Spleen (tissue), 11 donors: ENCODE data around the gene RIPPLY1. TPM values are rescaled to one million over a fixed set of nuclear protein-coding genes. Genes with fewer than 3 reads are reported as not detected.

Experiments used
- DNase-seq: peaks from one replicate; pipeline ENCODE4 v3.0.0-alpha.2; 2020
- H3K27ac ChIP-seq, 8 donors: fragments of 200-600 bp; sonication (generic) in 7 of 8; 1 replicate in 4 of 8; 2 replicates in 4 of 8; pipeline versions ENCODE4 v1.5.0 to v1.8.0; 2016 to 2021; ENCODE audit warnings: inconsistent platforms in 4 of 8, mild to moderate bottlenecking in 4 of 8, moderate library complexity in 1 of 8
- H3K27me3 ChIP-seq, 7 donors: fragments of 200-600 bp; sonication (generic) in 6 of 7; replicated peaks in 1 of 7; 1 replicate in 4 of 7; 2 replicates in 3 of 7; pipeline versions ENCODE4 v1.5.0 to v1.8.0; 2016 to 2021; ENCODE audit warnings: inconsistent platforms in 3 of 7, mild to moderate bottlenecking in 1 of 7
- H3K36me3 ChIP-seq, 6 donors: fragments of 200-600 bp; sonication (generic) in 5 of 6; 1 replicate in 4 of 6; 2 replicates in 2 of 6; pipeline versions ENCODE4 v1.5.0 to v1.8.0; 2016 to 2021; ENCODE audit warnings: inconsistent platforms in 2 of 6
- H3K4me1 ChIP-seq, 6 donors: fragments of 200-600 bp; sonication (generic) in 5 of 6; 1 replicate in 3 of 6; 2 replicates in 3 of 6; pipeline versions ENCODE4 v1.5.0 to v1.8.0; 2016 to 2021; ENCODE audit warnings: inconsistent platforms in 3 of 6
- H3K4me3 ChIP-seq, 8 donors: fragments of 200-600 bp; sonication (generic) in 7 of 8; 1 replicate in 4 of 8; 2 replicates in 4 of 8; pipeline versions ENCODE4 v1.5.0 to v1.8.0; 2016 to 2021; ENCODE audit warnings: inconsistent platforms in 4 of 8, mild to moderate bottlenecking in 4 of 8, moderate library complexity in 2 of 8
- H3K9me3 ChIP-seq, 8 donors: fragments of 200-600 bp; sonication (generic) in 7 of 8; 1 replicate in 4 of 8; 2 replicates in 4 of 8; pipeline versions ENCODE4 v1.5.0 to v1.8.0; 2016 to 2021; ENCODE audit warnings: inconsistent platforms in 4 of 8
- CTCF ChIP-seq, 11 experiments: fragments of 200-600 bp in 7 of 11; fragments of 450-650 bp in 4 of 11; sonication (generic) in 4 of 11; IDR thresholded peaks in 8 of 11; conservative IDR thresholded peaks in 3 of 11; 1 replicate in 7 of 11; 2 replicates in 4 of 11; pipeline versions ENCODE4 v1.4.0 to v1.8.0; 2016 to 2021; ENCODE audit warnings: antibody characterized with exemption in 11 of 11, inconsistent platforms in 4 of 11, mild to moderate bottlenecking in 1 of 11
- POLR2A ChIP-seq, 3 donors: fragments of 450-650 bp; IDR thresholded peaks; one replicate each; pipeline ENCODE4 v1.5.1; 2017; ENCODE audit warnings: antibody characterized with exemption in 3 of 3, mild to moderate bottlenecking in 1 of 3
- POLR2AphosphoS5 ChIP-seq, 3 donors: sonication (generic); formaldehyde crosslinking; IDR thresholded peaks; one replicate each; pipeline ENCODE4 v1.5.1; 2017; ENCODE audit warnings: antibody characterized with exemption in 3 of 3
- WGBS, 5 donors: extraction: QIAGEN DNeasy Blood & Tissue Kit in 3 of 5; methylation state at CpG; one replicate each; pipeline versions ENCODE4 v1.1.5 to v1.1.7; 2013 to 2018; 5-methylcytosine and 5-hydroxymethylcytosine counted together
- intact Hi-C: fragments of 100-400 bp; cut with DNase I; formaldehyde crosslinking; loops from one replicate; pipeline ENCODE4 v1.15.0; 2023; ENCODE audit warnings: low total_unique reads
- polyA plus RNA-seq, 3 donors: library from polyadenylated mRNA; stranded (reverse); fragments of 200-250 nt; gene quantifications; one replicate each; pipeline ENCODE4 v1.2.1, GENCODE V29; 2013
- total RNA-seq, 7 donors: library from RNA; depleted of rRNA in 3 of 7; stranded (reverse); fragments of >200 nt in 3 of 7; fragmentation: NEBNext Ultra II Directional in 4 of 7; extraction: Animal tissue kit (Norgen Biotek cat#: 25700) in 4 of 7; gene quantifications; one replicate each; pipeline versions ENCODE4 v1.1.0 to v1.2.1, GENCODE V29; 2016 to 2021
- donor health status: healthy with polysubstance abuse.
- donor health status: DM: no; HTN: no; CAD: no; lungs with moderate emphysema.
- donor health status: DM: no; HTN: no; CAD: no.
- donor health status: Bipolar disorder and iron deficiency.
- donor health status: healthy.
- donor health status: DM: no; HTN: no; CAD: no.
- donor health status: DM: yes; HTN: yes; CAD: no.

Gene RIPPLY1
- total and polyA plus RNA-seq, 10 donors: not detected

- intact Hi-C loops: no loop called here
- Histone ChIP-seq H3K27me3 (peaks cover 0 to 4% (median 0%) of the 10 kb centered on the region in 7 donors), H3K36me3 (no peaks in the 10 kb centered on the region), H3K4me1 (no peaks in the 10 kb centered on the region), H3K4me3 (no peak overlapping the region), H3K9me3 (no peaks in the 10 kb centered on the region), H3K27ac (no peak overlapping the region)
- no peak for DNase-seq
- TF ChIP-seq CTCF (IDR thresholded peaks at IDR 0.05 in 8 of 11, conservative IDR thresholded peaks at IDR 0.05 in 3 of 11) (no peak), POLR2A (IDR thresholded peaks at IDR 0.05) (no peak), POLR2AphosphoS5 (IDR thresholded peaks at IDR 0.05) (no peak)
- WGBS, 5 donors: 78 to 88% (median 80%) methylated on average over 1 to 3 of the region's 3 CpGs
Observed at GRCh38 chrX:106901341-106901740, 1.8 kb downstream of the RIPPLY1 start.

GRCh38 chrX:106899841-106900240 is 3.3 kb downstream of the RIPPLY1 start:
- no peak overlapping the region for H3K27ac ChIP-seq
- peaks cover 0 to 11% (median 0%) of the 10 kb centered on the region in 7 donors for H3K27me3 ChIP-seq
- intact Hi-C loops: loop anchor here (10.0 kb wide), 2 partner anchors 55 to 995 kb away; no protein-coding TSS in a partner anchor
- TF ChIP-seq POLR2A (IDR thresholded peaks at IDR 0.05) (no peak), POLR2AphosphoS5 (IDR thresholded peaks at IDR 0.05) (no peak), CTCF (IDR thresholded peaks at IDR 0.05 in 8 of 11, conservative IDR thresholded peaks at IDR 0.05 in 3 of 11) (no peak)
- no peak for DNase-seq
- H3K36me3 ChIP-seq: no peaks in the 10 kb centered on the region
- no peak overlapping the region for H3K4me3 ChIP-seq
- H3K9me3 ChIP-seq: no peaks in the 10 kb centered on the region
- WGBS, 5 donors: 80 to 100% (median 93%) methylated on average over 1 of the region's 1 CpG
- H3K4me1 ChIP-seq: no peaks in the 10 kb centered on the region

GRCh38 chrX:106899276-106899675 is 3.9 kb downstream of the RIPPLY1 start:
- intact Hi-C loops: loop anchor here (10.0 kb wide), 2 partner anchors 56 to 996 kb away; no protein-coding TSS in a partner anchor
- Histone ChIP-seq H3K9me3 (no peaks in the 10 kb centered on the region), H3K36me3 (no peaks in the 10 kb centered on the region), H3K27me3 (peaks cover 0 to 16% (median 0%) of the 10 kb centered on the region in 7 donors), H3K4me3 (no peak overlapping the region), H3K27ac (no peak overlapping the region), H3K4me1 (no peaks in the 10 kb centered on the region)
- WGBS, 5 donors: 47 to 83% (median 61%) methylated on average over 2 of the region's 2 CpGs
- no peak for TF ChIP-seq POLR2A (IDR thresholded peaks at IDR 0.05)
- TF ChIP-seq POLR2AphosphoS5 (IDR thresholded peaks at IDR 0.05): no peak
- no peak for TF ChIP-seq CTCF (IDR thresholded peaks at IDR 0.05 in 8 of 11, conservative IDR thresholded peaks at IDR 0.05 in 3 of 11)
- no peak for DNase-seq

GRCh38 chrX:106898462-106898861 is 4.7 kb downstream of the RIPPLY1 start:
- intact Hi-C loops: loop anchor here (10.0 kb wide), 2 partner anchors 56 to 996 kb away; no protein-coding TSS in a partner anchor
- H3K36me3 ChIP-seq: no peaks in the 10 kb centered on the region
- WGBS, 5 donors: 24 to 37% (median 29%) methylated on average over 1 of the region's 1 CpG
- no peaks in the 10 kb centered on the region for H3K9me3 ChIP-seq
- H3K4me3 ChIP-seq: no peak overlapping the region
- H3K27ac ChIP-seq: no peak overlapping the region
- TF ChIP-seq CTCF (IDR thresholded peaks at IDR 0.05 in 8 of 11, conservative IDR thresholded peaks at IDR 0.05 in 3 of 11) (peak in 7 of 11 experiments; percentile 16 to 41 (median 30)), POLR2A (IDR thresholded peaks at IDR 0.05) (no peak)
- peaks cover 0 to 16% (median 0%) of the 10 kb centered on the region in 7 donors for H3K27me3 ChIP-seq
- DNase-seq: no peak
- no peaks in the 10 kb centered on the region for H3K4me1 ChIP-seq
